A673 (cell line): ENCODE results near the gene CRB1.

Source experiments
- EZH2 ChIP-seq: fragments of 200-600 bp; sonication (generic); IDR thresholded peaks from 2 replicates; pipeline ENCODE4 v1.6.1; 2017; ENCODE audit warnings: borderline replicate concordance, low read depth, mild to moderate bottlenecking, mixed read lengths, antibody characterized with exemption, low read length; ENCODE audit not compliant: poor library complexity, severe bottlenecking
- TF ChIP-seq, protein P1 (sequence below): fragments of 300-800, 200-600 bp; sonication (generic); conservative IDR thresholded peaks from 2 replicates; pipeline ENCODE4 v1.5.1; 2017; ENCODE audit warnings: low read depth, mild to moderate bottlenecking, antibody characterized with exemption, low read length, moderate library complexity, mixed read lengths

- TF ChIP-seq EZH2 = no peak
- TF ChIP-seq, protein P1, sequence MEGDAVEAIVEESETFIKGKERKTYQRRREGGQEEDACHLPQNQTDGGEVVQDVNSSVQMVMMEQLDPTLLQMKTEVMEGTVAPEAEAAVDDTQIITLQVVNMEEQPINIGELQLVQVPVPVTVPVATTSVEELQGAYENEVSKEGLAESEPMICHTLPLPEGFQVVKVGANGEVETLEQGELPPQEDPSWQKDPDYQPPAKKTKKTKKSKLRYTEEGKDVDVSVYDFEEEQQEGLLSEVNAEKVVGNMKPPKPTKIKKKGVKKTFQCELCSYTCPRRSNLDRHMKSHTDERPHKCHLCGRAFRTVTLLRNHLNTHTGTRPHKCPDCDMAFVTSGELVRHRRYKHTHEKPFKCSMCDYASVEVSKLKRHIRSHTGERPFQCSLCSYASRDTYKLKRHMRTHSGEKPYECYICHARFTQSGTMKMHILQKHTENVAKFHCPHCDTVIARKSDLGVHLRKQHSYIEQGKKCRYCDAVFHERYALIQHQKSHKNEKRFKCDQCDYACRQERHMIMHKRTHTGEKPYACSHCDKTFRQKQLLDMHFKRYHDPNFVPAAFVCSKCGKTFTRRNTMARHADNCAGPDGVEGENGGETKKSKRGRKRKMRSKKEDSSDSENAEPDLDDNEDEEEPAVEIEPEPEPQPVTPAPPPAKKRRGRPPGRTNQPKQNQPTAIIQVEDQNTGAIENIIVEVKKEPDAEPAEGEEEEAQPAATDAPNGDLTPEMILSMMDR = no peak
Measured at GRCh38 chr1:197388801-197389200, 120.7 kb downstream of the CRB1 start.
